ENCODE measurements around the gene ZNF592. TPM values are rescaled to one million over a fixed set of nuclear protein-coding genes. Genes with fewer than 3 reads are reported as not detected.

The ZNF592 gene
- total and polyA plus RNA-seq, 2 of the 13 experiments (the other 11 are each of a cell fraction or from before 2014, with no cell fraction given): 8.2 to 9.8 TPM

DNA sequence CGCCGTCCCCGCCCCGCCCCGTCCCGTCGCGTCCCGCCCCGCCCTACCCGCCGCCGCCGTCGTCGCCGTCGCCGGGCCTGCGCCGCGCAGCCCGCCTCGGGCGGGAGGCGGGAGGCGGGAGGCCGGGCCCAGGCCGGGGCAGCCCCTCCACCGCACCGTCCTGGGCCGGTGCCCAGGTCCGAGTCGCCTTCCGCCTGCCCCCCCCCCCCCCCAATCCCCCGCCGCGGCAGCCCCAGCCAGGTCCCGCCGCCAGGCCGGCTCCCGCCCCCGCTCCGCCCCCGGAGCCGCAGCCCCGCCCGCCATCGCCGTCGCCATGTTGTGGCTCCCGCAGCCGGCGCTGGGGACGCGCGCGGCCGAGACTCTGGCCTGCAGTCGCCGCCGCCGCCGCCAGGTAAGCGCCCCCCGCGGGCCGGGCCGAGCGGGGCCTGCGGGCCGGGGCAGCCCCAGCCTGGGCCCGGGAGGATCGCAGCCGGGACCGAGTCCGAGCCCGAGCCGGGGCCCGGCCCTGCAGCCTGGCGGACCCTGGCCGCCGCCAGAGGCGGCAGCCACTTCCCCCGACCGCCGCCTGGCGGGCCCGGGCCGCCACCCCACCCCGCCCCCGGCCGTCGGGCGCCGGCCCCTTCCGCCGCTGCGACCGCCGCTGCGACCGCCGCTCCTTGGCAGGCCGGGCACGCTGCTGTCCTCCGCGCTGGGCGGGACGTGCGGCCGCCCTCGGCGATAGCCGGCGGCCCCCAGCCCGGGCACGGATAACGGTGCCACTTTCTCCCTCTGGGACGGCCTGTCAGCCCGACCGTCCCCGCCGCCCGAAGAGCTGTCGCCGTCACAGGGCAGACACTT is at the start of gene ZNF592 (continued):
- TF ChIP-seq ZBTB2 (CRISPR knock-in tag; IDR thresholded peaks at IDR 0.05; ENCODE audit: low read depth): peak; percentile 83
- TF ChIP-seq NCOA1 (CRISPR knock-in tag; IDR thresholded peaks at IDR 0.05): no peak
- TF ChIP-seq RBFOX2 (IDR thresholded peaks at IDR 0.05; ENCODE audit: low read depth, low read length): peak; percentile 61
- 0 out of 2 replicates have a peak, but pooled peaks have one; percentile 24 for TF ChIP-seq MYC (CRISPR knock-in tag; IDR thresholded peaks at IDR 0.05; ENCODE audit: borderline replicate concordance)
- TF ChIP-seq SRY (CRISPR knock-in tag; IDR thresholded peaks at IDR 0.05): peak; percentile 38; the same call in 1 of the 2 replicates
- TF ChIP-seq CC2D1A (CRISPR knock-in tag; IDR thresholded peaks at IDR 0.05): no peak
- peak; percentile 23 to 41 for TF ChIP-seq POLR2A (IDR thresholded peaks at IDR 0.05; ENCODE audit: insufficient read depth in 1 of 2, low read depth in 2 of 2, low read length in 2 of 2)
- TF ChIP-seq POGK (CRISPR knock-in tag; conservative IDR thresholded peaks at IDR 0.05): 0 out of 2 replicates have a peak, but pooled peaks have one; percentile 47
- peak; percentile 14 for TF ChIP-seq XRCC5 (optimal IDR thresholded peaks at IDR 0.05; ENCODE audit: low read length)
- TF ChIP-seq ZKSCAN1 (IDR thresholded peaks at IDR 0.05; ENCODE audit: low read length): no peak
- peak; percentile 15; the same call in 1 of the 2 replicates for TF ChIP-seq HOXA3 (CRISPR knock-in tag; IDR thresholded peaks at IDR 0.05)
- no peak for TF ChIP-seq KDM2A (CRISPR knock-in tag; IDR thresholded peaks at IDR 0.05; ENCODE audit: borderline replicate concordance, low read depth)
- TF ChIP-seq, protein P1, sequence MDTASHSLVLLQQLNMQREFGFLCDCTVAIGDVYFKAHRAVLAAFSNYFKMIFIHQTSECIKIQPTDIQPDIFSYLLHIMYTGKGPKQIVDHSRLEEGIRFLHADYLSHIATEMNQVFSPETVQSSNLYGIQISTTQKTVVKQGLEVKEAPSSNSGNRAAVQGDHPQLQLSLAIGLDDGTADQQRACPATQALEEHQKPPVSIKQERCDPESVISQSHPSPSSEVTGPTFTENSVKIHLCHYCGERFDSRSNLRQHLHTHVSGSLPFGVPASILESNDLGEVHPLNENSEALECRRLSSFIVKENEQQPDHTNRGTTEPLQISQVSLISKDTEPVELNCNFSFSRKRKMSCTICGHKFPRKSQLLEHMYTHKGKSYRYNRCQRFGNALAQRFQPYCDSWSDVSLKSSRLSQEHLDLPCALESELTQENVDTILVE (CRISPR knock-in tag; IDR thresholded peaks at IDR 0.05): peak; percentile 11; the same call in 1 of the 2 replicates
- no peak for TF ChIP-seq KDM1A (CRISPR knock-in tag; IDR thresholded peaks at IDR 0.05)
- no peak for TF ChIP-seq CCAR2 (optimal IDR thresholded peaks at IDR 0.05; ENCODE audit: low read depth, low read length)
- no peak for TF ChIP-seq ZNF713 (CRISPR knock-in tag; IDR thresholded peaks at IDR 0.05)
- no peak for TF ChIP-seq BRCA1 (CRISPR knock-in tag; IDR thresholded peaks at IDR 0.05)
- TF ChIP-seq, protein P2, sequence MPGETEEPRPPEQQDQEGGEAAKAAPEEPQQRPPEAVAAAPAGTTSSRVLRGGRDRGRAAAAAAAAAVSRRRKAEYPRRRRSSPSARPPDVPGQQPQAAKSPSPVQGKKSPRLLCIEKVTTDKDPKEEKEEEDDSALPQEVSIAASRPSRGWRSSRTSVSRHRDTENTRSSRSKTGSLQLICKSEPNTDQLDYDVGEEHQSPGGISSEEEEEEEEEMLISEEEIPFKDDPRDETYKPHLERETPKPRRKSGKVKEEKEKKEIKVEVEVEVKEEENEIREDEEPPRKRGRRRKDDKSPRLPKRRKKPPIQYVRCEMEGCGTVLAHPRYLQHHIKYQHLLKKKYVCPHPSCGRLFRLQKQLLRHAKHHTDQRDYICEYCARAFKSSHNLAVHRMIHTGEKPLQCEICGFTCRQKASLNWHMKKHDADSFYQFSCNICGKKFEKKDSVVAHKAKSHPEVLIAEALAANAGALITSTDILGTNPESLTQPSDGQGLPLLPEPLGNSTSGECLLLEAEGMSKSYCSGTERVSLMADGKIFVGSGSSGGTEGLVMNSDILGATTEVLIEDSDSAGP (CRISPR knock-in tag; IDR thresholded peaks at IDR 0.05; ENCODE audit: borderline replicate concordance): 0 out of 2 replicates have a peak, but pooled peaks have one; percentile 38
- TF ChIP-seq ZBTB21 (CRISPR knock-in tag; IDR thresholded peaks at IDR 0.05): no peak
- TF ChIP-seq ZNF143 (CRISPR knock-in tag; IDR thresholded peaks at IDR 0.05): no peak
- TF ChIP-seq ZFP36L1 (CRISPR knock-in tag; IDR thresholded peaks at IDR 0.05): no peak
- TF ChIP-seq NFYC (CRISPR knock-in tag; IDR thresholded peaks at IDR 0.05): no peak
- no peak for TF ChIP-seq NR1H2 (CRISPR knock-in tag; IDR thresholded peaks at IDR 0.05; ENCODE audit: borderline replicate concordance, low read depth)
- TF ChIP-seq PAWR (CRISPR knock-in tag; IDR thresholded peaks at IDR 0.05; ENCODE audit: borderline replicate concordance): no peak
- peak; percentile 32 for TF ChIP-seq AGO1 (IDR thresholded peaks at IDR 0.05; ENCODE audit: low read depth, low read length, poor library complexity, severe bottlenecking)
